Fibroblast of villous mesenchyme (primary cell): Measurements from ENCODE around the gene MUC5AC. TPM values are rescaled to one million over a fixed set of nuclear protein-coding genes. Genes with fewer than 3 reads are reported as not detected.

ENCODE experiments used
- DNase-seq: peaks from one replicate; pipeline ENCODE4 v3.0.0-alpha.2; 2010; ENCODE audit warnings: low read depth
- H3K4me3 ChIP-seq: 2 replicates; pipeline ENCODE4 v1.5.1; 2011; ENCODE audit warnings: low read depth, mild to moderate bottlenecking, low read length
- total RNA-seq: library from RNA; depleted of rRNA; stranded (reverse); fragments of >200 nt; gene quantifications from 2 replicates; pipeline ENCODE4 v1.2.3, GENCODE V29; 2012
- TF ChIP-seq, protein P1 (sequence below): IDR thresholded peaks from 2 replicates; pipeline ENCODE4 v1.5.1; 2012; ENCODE audit warnings: low read depth, mild to moderate bottlenecking, low read length; ENCODE audit not compliant: insufficient read depth

MUC5AC gene
- total RNA-seq, 1 donor = not detected

DNA sequence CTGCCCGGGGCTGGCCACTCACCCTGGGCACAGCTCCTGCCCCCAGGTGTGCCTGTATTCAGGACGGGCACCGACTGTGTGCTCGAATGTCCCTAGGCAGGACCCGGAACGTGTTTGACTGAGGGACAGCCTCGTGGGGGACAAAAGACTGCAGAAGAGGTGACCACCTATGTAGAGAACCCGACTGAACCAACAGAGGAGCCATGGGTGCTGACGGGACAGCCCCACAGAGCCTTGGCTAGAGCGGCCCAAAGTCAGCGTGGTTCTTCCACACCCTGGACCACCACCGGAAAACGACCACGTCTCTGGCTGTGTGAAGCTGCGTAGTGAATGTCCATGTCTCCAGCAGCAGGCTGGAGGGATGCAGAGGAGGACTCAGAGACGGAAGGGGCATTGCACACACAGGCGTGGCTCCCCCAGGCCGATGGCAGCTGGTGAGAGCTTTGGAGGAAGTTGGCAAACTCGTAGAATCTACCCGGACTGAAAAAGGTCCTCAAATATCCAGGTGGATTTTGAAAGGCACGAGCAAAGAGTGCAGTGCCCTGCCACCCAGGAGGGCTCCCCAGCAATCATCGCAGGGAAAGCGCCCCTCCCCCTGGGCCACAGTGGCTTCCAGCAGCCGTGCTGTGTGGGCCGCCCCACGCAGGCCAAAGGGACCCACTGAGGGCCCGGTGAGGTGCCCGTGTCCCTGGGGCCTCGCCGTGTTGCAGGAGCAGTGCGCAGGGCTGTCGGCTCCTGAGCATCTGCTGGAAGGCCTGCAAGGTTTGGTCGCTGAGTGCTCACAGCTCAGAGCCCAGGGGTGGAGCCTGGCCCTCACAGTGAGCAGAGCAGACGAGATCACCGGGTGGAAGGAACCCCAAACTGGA, 47.6 kb downstream of the MUC5AC start:
- DNase-seq = no peak
- TF ChIP-seq, protein P1, sequence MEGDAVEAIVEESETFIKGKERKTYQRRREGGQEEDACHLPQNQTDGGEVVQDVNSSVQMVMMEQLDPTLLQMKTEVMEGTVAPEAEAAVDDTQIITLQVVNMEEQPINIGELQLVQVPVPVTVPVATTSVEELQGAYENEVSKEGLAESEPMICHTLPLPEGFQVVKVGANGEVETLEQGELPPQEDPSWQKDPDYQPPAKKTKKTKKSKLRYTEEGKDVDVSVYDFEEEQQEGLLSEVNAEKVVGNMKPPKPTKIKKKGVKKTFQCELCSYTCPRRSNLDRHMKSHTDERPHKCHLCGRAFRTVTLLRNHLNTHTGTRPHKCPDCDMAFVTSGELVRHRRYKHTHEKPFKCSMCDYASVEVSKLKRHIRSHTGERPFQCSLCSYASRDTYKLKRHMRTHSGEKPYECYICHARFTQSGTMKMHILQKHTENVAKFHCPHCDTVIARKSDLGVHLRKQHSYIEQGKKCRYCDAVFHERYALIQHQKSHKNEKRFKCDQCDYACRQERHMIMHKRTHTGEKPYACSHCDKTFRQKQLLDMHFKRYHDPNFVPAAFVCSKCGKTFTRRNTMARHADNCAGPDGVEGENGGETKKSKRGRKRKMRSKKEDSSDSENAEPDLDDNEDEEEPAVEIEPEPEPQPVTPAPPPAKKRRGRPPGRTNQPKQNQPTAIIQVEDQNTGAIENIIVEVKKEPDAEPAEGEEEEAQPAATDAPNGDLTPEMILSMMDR = no peak

GRCh38 chr11:1205987-1206331, 48.2 kb downstream of the MUC5AC start:
- TF ChIP-seq, protein P1 = no peak
- H3K4me3 ChIP-seq = no peak overlapping the region
- no peak for DNase-seq

More for the DNA sequence above, 47.6 kb downstream of the MUC5AC start:
- no peak overlapping the region for H3K4me3 ChIP-seq

DNA sequence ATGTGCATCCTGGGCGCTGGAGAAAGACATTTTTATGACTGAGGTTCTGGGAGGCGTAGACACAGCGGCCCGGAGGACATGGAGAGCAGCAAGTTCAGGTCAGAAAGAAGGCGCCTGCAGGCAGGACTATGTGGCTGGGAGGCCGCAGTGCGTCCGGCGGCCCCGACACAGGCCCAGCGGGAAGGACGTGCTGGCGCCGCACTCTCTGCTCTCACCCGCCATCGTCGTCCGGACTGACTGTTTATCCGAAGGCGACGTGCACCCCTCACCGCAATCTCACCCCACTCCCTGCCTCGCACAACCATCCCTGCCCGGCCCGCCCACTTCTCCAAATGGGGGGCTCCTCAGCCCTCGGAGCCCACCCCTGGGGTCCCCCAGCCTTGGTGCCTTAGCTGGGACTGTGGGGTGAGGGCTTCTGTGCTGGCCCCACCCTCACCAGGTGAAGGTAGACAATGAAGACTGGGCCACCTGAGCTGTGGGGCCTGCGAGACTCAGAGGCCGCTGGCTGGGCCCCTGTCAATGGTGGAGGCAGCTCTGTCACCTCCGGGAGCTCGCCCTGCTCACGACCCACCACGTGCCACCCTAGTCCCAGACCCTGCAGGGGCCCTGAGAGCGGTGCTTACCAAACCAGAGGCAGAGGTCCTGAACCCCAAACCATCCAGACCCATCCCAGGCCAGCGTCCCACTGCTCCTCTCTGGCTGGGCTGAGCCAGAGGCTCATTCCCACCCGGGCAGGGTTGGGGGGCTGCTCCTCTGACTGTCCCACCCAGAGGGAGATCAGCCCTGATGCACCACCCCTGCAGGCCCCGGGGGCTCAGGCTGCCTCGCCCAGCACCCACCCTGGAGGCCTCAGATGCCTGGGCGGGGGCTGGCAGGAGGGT, 48.9 kb downstream of the MUC5AC start:
- no peak for DNase-seq
- no peak overlapping the region for H3K4me3 ChIP-seq
- TF ChIP-seq, protein P1 = no peak

DNA sequence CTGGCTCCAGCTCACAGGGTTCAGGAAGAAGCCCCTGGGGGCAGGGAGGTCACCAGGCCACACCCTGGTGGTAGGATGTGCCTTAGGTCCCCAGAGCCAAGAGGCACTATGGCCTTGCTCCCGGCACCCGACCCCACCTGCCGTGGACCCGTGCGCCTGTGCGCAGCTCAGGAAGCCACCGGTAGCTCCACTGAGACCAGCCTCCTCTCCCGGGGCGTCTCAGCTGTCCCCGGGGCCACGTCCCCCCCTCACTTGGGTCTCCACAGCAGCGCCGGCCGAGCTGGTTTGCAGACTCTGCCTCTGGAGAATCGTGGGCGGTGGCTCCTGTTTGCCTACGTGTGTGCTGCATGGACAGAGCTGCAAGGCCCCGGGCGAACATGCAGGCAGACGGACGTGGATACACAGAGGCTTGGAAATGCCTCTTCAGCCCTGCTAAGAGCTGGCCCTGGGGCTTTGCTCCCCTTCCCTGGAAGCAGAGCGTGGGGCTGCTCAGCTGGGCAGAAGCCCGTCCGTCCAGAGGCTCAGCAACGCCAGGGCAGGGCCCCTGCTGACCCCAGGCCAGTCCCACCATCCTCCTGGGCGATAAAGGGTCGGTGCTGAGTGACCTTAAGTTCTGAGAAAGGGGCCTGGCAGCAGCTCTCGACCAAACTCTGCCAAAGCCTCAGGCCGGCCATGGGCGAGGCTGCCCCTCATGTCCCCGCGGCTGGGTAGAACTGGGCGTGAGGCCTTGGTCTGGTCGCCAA, 49.8 kb downstream of the MUC5AC start:
- TF ChIP-seq, protein P1 = no peak
- H3K4me3 ChIP-seq = no peak overlapping the region
- no peak for DNase-seq

GRCh38 chr11:1208144-1208393, 50.3 kb downstream of the MUC5AC start:
- TF ChIP-seq, protein P1 = no peak
- H3K4me3 ChIP-seq = no peak overlapping the region
- DNase-seq = no peak

DNA sequence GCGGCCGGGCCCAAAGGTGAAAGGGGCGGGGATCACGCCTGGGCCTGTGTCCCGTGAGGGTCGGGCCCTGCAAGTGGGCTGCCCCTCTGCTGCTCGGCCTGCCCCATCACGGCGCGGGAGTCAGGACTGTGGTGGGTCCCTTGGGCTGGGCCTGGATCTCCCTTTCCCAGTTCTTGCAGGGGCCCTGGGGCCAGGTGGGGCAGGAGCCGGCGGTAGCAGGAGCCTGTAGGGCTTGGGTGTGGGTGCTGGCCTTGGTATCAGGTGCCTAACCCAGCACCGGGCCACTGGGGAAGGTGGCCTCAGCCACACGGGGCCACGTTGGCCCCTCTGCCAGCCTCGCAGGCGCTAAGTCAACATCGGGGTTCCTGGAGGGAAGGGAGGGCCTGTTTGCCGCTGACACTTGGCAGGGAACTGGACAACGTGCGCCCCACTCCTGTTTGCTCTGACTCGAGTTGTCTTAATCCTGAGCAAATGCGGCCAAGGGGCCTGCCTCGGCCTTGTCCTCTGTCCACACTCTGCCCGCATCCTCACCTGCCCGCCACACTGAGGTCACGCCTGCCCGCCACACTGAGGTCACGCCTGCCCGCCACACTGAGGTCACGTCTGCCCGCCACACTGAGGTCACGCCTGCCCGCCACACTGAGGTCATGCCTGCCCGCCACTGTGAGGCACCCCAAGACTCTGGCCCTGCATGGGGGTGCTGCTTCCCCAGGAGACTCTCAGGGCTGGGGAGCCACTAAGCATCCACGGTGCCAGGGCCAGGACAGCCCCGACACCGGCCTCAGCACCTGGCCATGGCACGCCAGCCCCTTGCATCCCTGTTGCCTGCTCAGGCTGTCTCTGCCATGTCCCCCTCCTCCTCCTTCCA, 50.9 kb downstream of the MUC5AC start:
- TF ChIP-seq, protein P1 = no peak
- H3K4me3 ChIP-seq = no peak overlapping the region
- DNase-seq = no peak
